ENCODE data around the gene CD74. TPM values are rescaled to one million over a fixed set of nuclear protein-coding genes. Genes with fewer than 3 reads are reported as not detected.
A peak's percentile ranks its signal among the peaks of the same experiment; 100 is the strongest.

The CD74 gene
- total RNA-seq, 1 donor from 2014 or later = not detected

- DNase-seq (ENCODE audit: extremely low spot score, unreplicated experiment) = no peak
- TF ChIP-seq CTCF (IDR thresholded peaks at IDR 0.05) = no peak
- Mint-ChIP-seq H3K4me3 (ENCODE audit: unreplicated experiment) (peak overlapping the region; percentile 15), H3K36me3 (ENCODE audit: unreplicated experiment) (peaks cover 57% of the 10 kb centered on the region), H3K4me1 (ENCODE audit: unreplicated experiment) (peaks cover 23% of the 10 kb centered on the region), H3K9me3 (ENCODE audit: unreplicated experiment) (peaks cover 7% of the 10 kb centered on the region), H3K27me3 (ENCODE audit: unreplicated experiment) (no peaks in the 10 kb centered on the region), H3K27ac (ENCODE audit: unreplicated experiment) (peak overlapping the region; percentile 93)
These were observed 34.6 kb downstream of the CD74 start for GRCh38 chr5:150377964-150378694.

- DNase-seq (ENCODE audit: extremely low spot score, unreplicated experiment) = no peak
- peaks cover 57% of the 10 kb centered on the region for H3K36me3 Mint-ChIP-seq (ENCODE audit: unreplicated experiment)
- H3K4me3 Mint-ChIP-seq (ENCODE audit: unreplicated experiment) = peak overlapping the region; percentile 26
- peaks cover 23% of the 10 kb centered on the region for H3K4me1 Mint-ChIP-seq (ENCODE audit: unreplicated experiment)
- no peak for TF ChIP-seq CTCF (IDR thresholded peaks at IDR 0.05)
- no peaks in the 10 kb centered on the region for H3K27me3 Mint-ChIP-seq (ENCODE audit: unreplicated experiment)
- peaks cover 7% of the 10 kb centered on the region for H3K9me3 Mint-ChIP-seq (ENCODE audit: unreplicated experiment)
- H3K27ac Mint-ChIP-seq (ENCODE audit: unreplicated experiment) = peak overlapping the region; percentile 93
These were observed 35.6 kb downstream of the CD74 start for GRCh38 chr5:150376799-150377771.

GRCh38 chr5:150374651-150375050, 38.1 kb downstream of the CD74 start:
- no peak overlapping the region for H3K27ac Mint-ChIP-seq (ENCODE audit: unreplicated experiment)
- no peak for DNase-seq (ENCODE audit: extremely low spot score, unreplicated experiment)
- peaks cover 7% of the 10 kb centered on the region for H3K9me3 Mint-ChIP-seq (ENCODE audit: unreplicated experiment)
- H3K4me3 Mint-ChIP-seq (ENCODE audit: unreplicated experiment) = no peak overlapping the region
- H3K36me3 Mint-ChIP-seq (ENCODE audit: unreplicated experiment) = peaks cover 55% of the 10 kb centered on the region
- peaks cover 23% of the 10 kb centered on the region for H3K4me1 Mint-ChIP-seq (ENCODE audit: unreplicated experiment)
- H3K27me3 Mint-ChIP-seq (ENCODE audit: unreplicated experiment) = no peaks in the 10 kb centered on the region
- TF ChIP-seq CTCF (IDR thresholded peaks at IDR 0.05) = no peak

- no peak for DNase-seq (ENCODE audit: extremely low spot score, unreplicated experiment)
- Mint-ChIP-seq H3K27ac (ENCODE audit: unreplicated experiment) (no peak overlapping the region), H3K4me3 (ENCODE audit: unreplicated experiment) (no peak overlapping the region), H3K4me1 (ENCODE audit: unreplicated experiment) (peaks cover 14% of the 10 kb centered on the region), H3K27me3 (ENCODE audit: unreplicated experiment) (no peaks in the 10 kb centered on the region), H3K36me3 (ENCODE audit: unreplicated experiment) (peaks cover 43% of the 10 kb centered on the region), H3K9me3 (ENCODE audit: unreplicated experiment) (no peaks in the 10 kb centered on the region)
- TF ChIP-seq CTCF (IDR thresholded peaks at IDR 0.05) = no peak
These were observed 40.1 kb downstream of the CD74 start for GRCh38 chr5:150372639-150373038.

- no peaks in the 10 kb centered on the region for H3K27me3 Mint-ChIP-seq (ENCODE audit: unreplicated experiment)
- H3K36me3 Mint-ChIP-seq (ENCODE audit: unreplicated experiment) = peaks cover 34% of the 10 kb centered on the region
- no peak overlapping the region for H3K4me3 Mint-ChIP-seq (ENCODE audit: unreplicated experiment)
- no peaks in the 10 kb centered on the region for H3K9me3 Mint-ChIP-seq (ENCODE audit: unreplicated experiment)
- no peak overlapping the region for H3K27ac Mint-ChIP-seq (ENCODE audit: unreplicated experiment)
- no peak for DNase-seq (ENCODE audit: extremely low spot score, unreplicated experiment)
- TF ChIP-seq CTCF (IDR thresholded peaks at IDR 0.05) = no peak
- H3K4me1 Mint-ChIP-seq (ENCODE audit: unreplicated experiment) = no peaks in the 10 kb centered on the region
These were observed 44.2 kb downstream of the CD74 start for GRCh38 chr5:150368526-150368925.

Measured in osteocyte (in vitro differentiated cells).